Raji (cell line): ENCODE measurements around the gene B3GNT3.

Experiments
- POLR2A ChIP-seq: IDR thresholded peaks from 2 replicates; pipeline ENCODE4 v1.6.1; 2011; ENCODE audit warnings: low read depth, low read length, control low read depth; ENCODE audit not compliant: insufficient read depth

The B3GNT3 gene

GRCh38 chr19:17807731-17808316 is 12.9 kb downstream of the B3GNT3 start:
- no peak for TF ChIP-seq POLR2A

GRCh38 chr19:17811103-17811502 is 16.2 kb downstream of the B3GNT3 start:
- no peak for TF ChIP-seq POLR2A

GRCh38 chr19:17811681-17812080 is 16.7 kb downstream of the B3GNT3 start:
- TF ChIP-seq POLR2A = no peak

GRCh38 chr19:17812099-17812498 is 17.2 kb downstream of the B3GNT3 start:
- TF ChIP-seq POLR2A = no peak

GRCh38 chr19:17817668-17818363 is 22.9 kb downstream of the B3GNT3 start:
- no peak for TF ChIP-seq POLR2A

- no peak for TF ChIP-seq POLR2A
These were observed 26.3 kb downstream of the B3GNT3 start, which contains the start of gene INSL3 for GRCh38 chr19:17821190-17821589. TSS of gene INSL3 (minus strand) at chr19:17821519. CDS start at chr19:17821506, 13 bp downstream.

GRCh38 chr19:17824339-17824738 is 29.4 kb downstream of the B3GNT3 start:
- no peak for TF ChIP-seq POLR2A

GRCh38 chr19:17826508-17827056 is 31.6 kb downstream of the B3GNT3 start:
- TF ChIP-seq POLR2A = no peak

- no peak for TF ChIP-seq POLR2A
These were observed 35.1 kb downstream of the B3GNT3 start for GRCh38 chr19:17829855-17830566.

GRCh38 chr19:17830567-17831418 is 35.9 kb downstream of the B3GNT3 start:
- TF ChIP-seq POLR2A = no peak

GRCh38 chr19:17831419-17831888 is 36.5 kb downstream of the B3GNT3 start:
- no peak for TF ChIP-seq POLR2A

GRCh38 chr19:17832443-17833208 is 37.7 kb downstream of the B3GNT3 start:
- TF ChIP-seq POLR2A = no peak

- no peak for TF ChIP-seq POLR2A
These were observed 39.6 kb downstream of the B3GNT3 start for GRCh38 chr19:17834350-17835181.
